ENCODE data around the gene PTPRN2.

Gene PTPRN2

DNA sequence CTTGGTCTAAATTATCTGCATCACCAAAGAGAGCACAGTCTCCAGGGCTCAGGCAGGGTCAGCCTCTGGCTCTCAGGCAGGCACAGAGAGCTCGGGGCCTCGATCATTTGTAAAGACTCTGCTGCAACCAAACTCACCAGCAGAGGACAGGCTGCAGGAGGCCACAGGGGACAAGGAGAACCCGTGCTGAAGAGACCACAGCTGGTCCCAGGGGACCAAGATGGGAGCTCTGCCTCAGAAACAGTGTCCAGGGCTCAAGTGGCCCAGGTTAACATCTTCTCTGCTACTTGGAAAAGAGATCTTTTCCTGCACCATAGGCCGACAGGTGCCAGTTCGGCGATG lies 543.2 kb downstream of the PTPRN2 start:
- DNase-seq (ENCODE audit: low read depth, low spot score), result no peak
- no peak overlapping the region for H3K4me3 ChIP-seq (ENCODE audit: low read depth, low read length)
- TF ChIP-seq CTCF (IDR thresholded peaks at IDR 0.05; ENCODE audit: insufficient read depth, low read length, missing control alignments), result no peak
- POLR2A ChIA-PET, result no interaction called here
- CTCF ChIA-PET, result no interaction called here

GRCh38 chr7:158043551-158044481 lies 543.8 kb downstream of the PTPRN2 start:
- H3K4me3 ChIP-seq (ENCODE audit: low read depth, low read length), result no peak overlapping the region
- TF ChIP-seq CTCF (IDR thresholded peaks at IDR 0.05; ENCODE audit: insufficient read depth, low read length, missing control alignments), result no peak
- CTCF ChIA-PET, result no interaction called here
- POLR2A ChIA-PET, result no interaction called here
- DNase-seq (ENCODE audit: low read depth, low spot score), result no peak

- no peak for TF ChIP-seq CTCF (IDR thresholded peaks at IDR 0.05; ENCODE audit: insufficient read depth, low read length, missing control alignments)
- ChIA-PET POLR2A (no interaction called here), CTCF (no interaction called here)
- no peak for DNase-seq (ENCODE audit: low read depth, low spot score)
- no peak overlapping the region for H3K4me3 ChIP-seq (ENCODE audit: low read depth, low read length)
These were observed 545.3 kb downstream of the PTPRN2 start for GRCh38 chr7:158042156-158042880.

GRCh38 chr7:158040199-158040598 lies 547.4 kb downstream of the PTPRN2 start:
- no peak for TF ChIP-seq CTCF (IDR thresholded peaks at IDR 0.05; ENCODE audit: insufficient read depth, low read length, missing control alignments)
- DNase-seq (ENCODE audit: low read depth, low spot score), result no peak
- no peak overlapping the region for H3K4me3 ChIP-seq (ENCODE audit: low read depth, low read length)
- CTCF ChIA-PET, result no interaction called here
- POLR2A ChIA-PET, result no interaction called here

GRCh38 chr7:158039270-158039669 lies 548.4 kb downstream of the PTPRN2 start:
- POLR2A ChIA-PET, result no interaction called here
- CTCF ChIA-PET, result no interaction called here

More at GRCh38 chr7:158039270-158039669, 548.4 kb downstream of the PTPRN2 start:
- DNase-seq (ENCODE audit: low read depth, low spot score), result no peak
- no peak overlapping the region for H3K4me3 ChIP-seq (ENCODE audit: low read depth, low read length)
- TF ChIP-seq CTCF (IDR thresholded peaks at IDR 0.05; ENCODE audit: insufficient read depth, low read length, missing control alignments), result no peak

Data from AG04449 (cell line).